Gastroesophageal sphincter (tissue), 3 donors: ENCODE measurements around the gene NAT9.

Experiments used
- CTCF ChIP-seq, 4 experiments: fragments of 200-600 bp in 2 of 4; fragments of 450-650 bp in 2 of 4; sonication (generic) in 1 of 4; IDR thresholded peaks; one replicate each; pipeline ENCODE4 v1.5.1; 2017 to 2019; ENCODE audit warnings: antibody characterized with exemption in 4 of 4, mild to moderate bottlenecking in 2 of 4, moderate library complexity in 2 of 4
- EP300 ChIP-seq: sonication (generic); formaldehyde crosslinking; IDR thresholded peaks from one replicate; pipeline ENCODE4 v1.6.1; 2017; ENCODE audit warnings: antibody characterized with exemption, mild to moderate bottlenecking
- POLR2A ChIP-seq, 2 donors: fragments of 450-650 bp; IDR thresholded peaks; one replicate each; pipeline ENCODE4 v1.6.1; 2017; ENCODE audit warnings: antibody characterized with exemption in 2 of 2, mild to moderate bottlenecking in 2 of 2, moderate library complexity in 1 of 2
- POLR2AphosphoS5 ChIP-seq: sonication (generic); formaldehyde crosslinking; IDR thresholded peaks from one replicate; pipeline ENCODE4 v1.6.1; 2017; ENCODE audit warnings: antibody characterized with exemption

- no peak for TF ChIP-seq POLR2AphosphoS5
- TF ChIP-seq POLR2A (IDR thresholded peaks at IDR 0.05) = no peak
- TF ChIP-seq CTCF (IDR thresholded peaks at IDR 0.05) = no peak
- no peak for TF ChIP-seq EP300
These were observed 7.4 kb downstream of the NAT9 start for GRCh38 chr17:74768763-74769114.
